ENCODE results near the gene TTC1. TPM values are rescaled to one million over a fixed set of nuclear protein-coding genes. Genes with fewer than 3 reads are reported as not detected.

The TTC1 gene
- total and polyA plus RNA-seq, 11 donors, result 58.9 to 115 (median 83.6) TPM

- peaks cover 0 to 65% (median 38%) of the 10 kb centered on the region in 9 donors for H3K36me3 ChIP-seq
- TF ChIP-seq CTCF (IDR thresholded peaks at IDR 0.05) (no peak), POLR2A (IDR thresholded peaks at IDR 0.05) (no peak)
- H3K4me1 ChIP-seq, result peaks cover 0 to 46% (median 22%) of the 10 kb centered on the region in 12 donors
- DNase-seq (no peak), ATAC-seq (peak in 1 of 4 donors; percentile 57)
- no peaks in the 10 kb centered on the region for H3K27me3 ChIP-seq
- H3K9me3 ChIP-seq, result no peaks in the 10 kb centered on the region
- no peak overlapping the region for H3K4me3 ChIP-seq
- H3K27ac ChIP-seq, result peak overlapping the region in 3 of 12 donors; percentile 5 to 27 (median 27)
- 55 to 73% (median 67%) methylated on average over 4 of the region's 4 CpGs for WGBS, 4 donors
- intact Hi-C loops (cut with DNase I), result loop anchor here in 2 of 10 donors (5.0 to 10.0 kb wide), 2 partner anchors 81 to 354 kb away; partner anchors contain the start of gene PWWP2A (in 1 of the 2)
Observed at GRCh38 chr5:160033546-160034252, 24.8 kb downstream of the TTC1 start.

- Histone ChIP-seq H3K27me3 (no peaks in the 10 kb centered on the region), H3K4me1 (peaks cover 0 to 33% (median 11%) of the 10 kb centered on the region in 12 donors), H3K4me3 (peak overlapping the region in 6 of 12 donors; percentile 1 to 35 (median 10)), H3K27ac (peak overlapping the region in 11 of 12 donors; percentile 13 to 78 (median 57)), H3K36me3 (peaks cover 0 to 76% (median 50%) of the 10 kb centered on the region in 9 donors), H3K9me3 (no peaks in the 10 kb centered on the region)
- ATAC-seq (peak; percentile 84 to 92 (median 90)), DNase-seq (peak in 3 of 5 donors; percentile 16 to 35 (median 33))
- intact Hi-C loops (cut with DNase I), result loop anchor here in 1 of 10 donors (10.0 kb wide), 1 partner anchor 79 kb away; the partner anchor contains the start of gene PWWP2A
- 52 to 65% (median 59%) methylated on average over 1 of the region's 1 CpG for WGBS, 4 donors
- no peak for TF ChIP-seq CTCF (IDR thresholded peaks at IDR 0.05)
- TF ChIP-seq POLR2A (IDR thresholded peaks at IDR 0.05), result no peak
Observed at GRCh38 chr5:160036243-160036642, 27.3 kb downstream of the TTC1 start.

- Histone ChIP-seq H3K4me3 (peak overlapping the region in 5 of 12 donors; percentile 1 to 35 (median 12)), H3K36me3 (peaks cover 0 to 79% (median 57%) of the 10 kb centered on the region in 9 donors), H3K27me3 (no peaks in the 10 kb centered on the region), H3K27ac (peak overlapping the region in 11 of 12 donors; percentile 13 to 78 (median 57)), H3K4me1 (peaks cover 0 to 28% (median 10%) of the 10 kb centered on the region in 12 donors), H3K9me3 (no peaks in the 10 kb centered on the region)
- TF ChIP-seq CTCF (IDR thresholded peaks at IDR 0.05) (no peak), POLR2A (IDR thresholded peaks at IDR 0.05) (no peak)
- no peak for DNase-seq
- ATAC-seq, result peak in 2 of 4 donors; percentile 38 to 51
- intact Hi-C loops (cut with DNase I), result loop anchor here in 1 of 10 donors (10.0 kb wide), 1 partner anchor 78 kb away; the partner anchor contains the start of gene PWWP2A
Observed at GRCh38 chr5:160036884-160037283, 27.9 kb downstream of the TTC1 start.

GRCh38 chr5:160039810-160040470 is 31.0 kb downstream of the TTC1 start:
- no peaks in the 10 kb centered on the region for H3K9me3 ChIP-seq
- ATAC-seq, result no peak
- no peak for DNase-seq
- peaks cover 0 to 98% (median 76%) of the 10 kb centered on the region in 9 donors for H3K36me3 ChIP-seq
- H3K4me1 ChIP-seq, result peaks cover 0 to 16% (median 8%) of the 10 kb centered on the region in 12 donors
- no peaks in the 10 kb centered on the region for H3K27me3 ChIP-seq
- no peak overlapping the region for H3K27ac ChIP-seq
- TF ChIP-seq CTCF (IDR thresholded peaks at IDR 0.05) (no peak), POLR2A (IDR thresholded peaks at IDR 0.05) (no peak)
- H3K4me3 ChIP-seq, result no peak overlapping the region
- intact Hi-C loops (cut with DNase I), result loop anchor here in 1 of 10 donors (10.0 kb wide), 1 partner anchor 75 kb away; the partner anchor contains the start of gene PWWP2A
- 79 to 89% (median 83%) methylated on average over 2 of the region's 2 CpGs for WGBS, 4 donors

Data from heart left ventricle (tissue), 16 donors.